Fibroblast of the aortic adventitia (primary cell): Measurements from ENCODE around the gene IL15RA. TPM values are rescaled to one million over a fixed set of nuclear protein-coding genes. Genes with fewer than 3 reads are reported as not detected.

Experiments
- DNase-seq: peaks from one replicate; pipeline ENCODE4 v3.0.0-alpha.2; 2010; ENCODE audit warnings: low read depth
- H3K4me3 ChIP-seq: 2 replicates; pipeline ENCODE4 v1.5.1; 2011; ENCODE audit warnings: low read depth, mild to moderate bottlenecking, control low read depth, low read length, moderate library complexity
- total RNA-seq: library from RNA; depleted of rRNA; stranded (reverse); fragments of >200 nt; gene quantifications from 2 replicates; pipeline ENCODE4 v1.2.3, GENCODE V29; 2012; ENCODE audit warnings: low replicate concordance
- TF ChIP-seq, protein P1 (sequence below): IDR thresholded peaks from 2 replicates; pipeline ENCODE4 v1.5.1; 2011; ENCODE audit warnings: mild to moderate bottlenecking, low read length, control low read depth, inconsistent platforms; ENCODE audit not compliant: insufficient read depth

The IL15RA gene
- total RNA-seq, 1 donor = 5.7 TPM

DNA sequence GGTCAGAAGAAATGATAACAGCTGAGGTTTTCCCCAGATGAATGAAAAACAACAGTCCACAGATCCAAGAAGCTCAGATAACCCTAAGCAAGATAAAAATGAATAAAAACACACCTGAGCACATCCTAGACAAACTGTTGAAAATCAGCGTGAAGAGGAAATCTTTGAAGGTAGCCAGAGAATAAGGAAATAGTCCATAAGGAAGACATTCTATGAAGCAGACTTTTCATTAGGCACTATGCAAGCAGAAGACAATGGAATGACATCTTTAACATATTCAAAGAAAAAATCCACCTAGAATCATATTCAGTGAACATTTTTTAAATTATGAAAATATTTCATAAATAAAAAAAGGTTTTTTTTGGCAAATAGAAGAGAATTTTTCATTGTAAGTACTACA lies 15.1 kb upstream of the IL15RA start:
- no peak for DNase-seq
- TF ChIP-seq, protein P1, sequence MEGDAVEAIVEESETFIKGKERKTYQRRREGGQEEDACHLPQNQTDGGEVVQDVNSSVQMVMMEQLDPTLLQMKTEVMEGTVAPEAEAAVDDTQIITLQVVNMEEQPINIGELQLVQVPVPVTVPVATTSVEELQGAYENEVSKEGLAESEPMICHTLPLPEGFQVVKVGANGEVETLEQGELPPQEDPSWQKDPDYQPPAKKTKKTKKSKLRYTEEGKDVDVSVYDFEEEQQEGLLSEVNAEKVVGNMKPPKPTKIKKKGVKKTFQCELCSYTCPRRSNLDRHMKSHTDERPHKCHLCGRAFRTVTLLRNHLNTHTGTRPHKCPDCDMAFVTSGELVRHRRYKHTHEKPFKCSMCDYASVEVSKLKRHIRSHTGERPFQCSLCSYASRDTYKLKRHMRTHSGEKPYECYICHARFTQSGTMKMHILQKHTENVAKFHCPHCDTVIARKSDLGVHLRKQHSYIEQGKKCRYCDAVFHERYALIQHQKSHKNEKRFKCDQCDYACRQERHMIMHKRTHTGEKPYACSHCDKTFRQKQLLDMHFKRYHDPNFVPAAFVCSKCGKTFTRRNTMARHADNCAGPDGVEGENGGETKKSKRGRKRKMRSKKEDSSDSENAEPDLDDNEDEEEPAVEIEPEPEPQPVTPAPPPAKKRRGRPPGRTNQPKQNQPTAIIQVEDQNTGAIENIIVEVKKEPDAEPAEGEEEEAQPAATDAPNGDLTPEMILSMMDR = no peak
- H3K4me3 ChIP-seq = no peak overlapping the region

DNA sequence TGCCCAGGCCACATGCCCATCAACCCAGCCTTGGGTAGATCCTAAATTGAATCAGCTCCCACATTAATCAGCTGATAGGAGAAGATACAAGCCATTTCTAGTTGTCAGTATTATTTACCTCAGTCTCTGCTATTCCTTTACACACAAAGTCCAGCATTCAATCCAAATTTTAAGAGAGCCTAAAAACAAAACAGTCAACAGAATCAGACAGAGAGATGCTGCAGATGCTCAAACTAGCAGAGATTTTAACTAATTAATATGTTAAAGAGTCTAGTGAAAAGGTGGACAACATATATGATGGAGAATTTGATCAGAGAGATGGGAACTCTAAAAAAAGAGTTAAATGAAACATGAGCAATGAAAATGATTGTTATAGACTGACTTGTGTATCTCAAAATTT lies 14.4 kb upstream of the IL15RA start:
- H3K4me3 ChIP-seq = no peak overlapping the region
- TF ChIP-seq, protein P1 = no peak
- no peak for DNase-seq

DNA sequence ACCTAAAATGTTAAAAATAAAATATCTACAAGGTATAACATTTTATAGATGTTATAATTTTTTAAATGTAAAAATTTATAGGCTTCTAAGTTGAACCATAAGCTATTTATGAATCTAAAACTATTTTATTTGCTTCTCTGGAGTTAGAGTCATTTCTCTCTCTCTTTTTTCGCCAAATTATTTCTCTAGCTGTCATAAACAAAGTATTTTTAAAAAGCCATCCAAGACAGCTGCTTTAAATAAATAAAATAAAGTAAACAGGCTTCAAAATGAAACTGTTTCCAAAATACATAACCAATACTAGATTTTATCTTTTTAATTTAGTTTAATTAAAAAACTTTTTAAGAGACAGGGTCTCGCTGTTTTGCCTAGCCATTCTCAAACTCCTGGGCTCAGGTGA lies 12.4 kb upstream of the IL15RA start:
- DNase-seq = no peak
- TF ChIP-seq, protein P1 = no peak

DNA sequence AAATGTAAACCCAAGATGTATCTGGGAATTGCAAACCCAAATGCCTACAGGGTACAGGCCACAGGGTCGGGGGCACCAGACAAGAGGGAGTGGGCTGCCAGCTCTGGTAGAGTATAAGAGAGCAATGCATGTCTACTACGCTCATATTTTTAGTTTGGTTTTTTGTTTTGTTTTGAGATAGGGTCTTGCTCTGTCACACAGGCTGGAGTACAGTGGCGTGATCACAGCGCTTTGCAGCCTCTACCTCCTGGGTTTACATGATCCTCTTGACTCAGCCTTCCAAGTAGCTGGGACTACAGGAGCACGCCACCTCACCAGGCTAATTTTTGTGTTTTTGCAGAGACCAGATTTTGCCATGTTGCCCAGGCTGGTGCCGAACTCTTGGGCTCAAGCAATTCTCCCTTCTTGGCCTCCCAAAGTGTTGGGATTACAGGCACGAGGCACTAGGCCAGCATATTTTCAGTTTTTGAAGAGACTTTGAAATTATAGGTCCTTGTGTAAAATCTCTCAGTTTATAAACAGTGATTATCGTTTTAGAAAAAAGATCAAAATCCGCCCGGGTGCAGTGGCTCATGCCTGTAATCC lies 11.1 kb upstream of the IL15RA start:
- TF ChIP-seq, protein P1 = no peak
- no peak overlapping the region for H3K4me3 ChIP-seq
- DNase-seq = no peak

More for the DNA sequence above, 12.4 kb upstream of the IL15RA start:
- no peak overlapping the region for H3K4me3 ChIP-seq

- TF ChIP-seq, protein P1 = no peak
- H3K4me3 ChIP-seq = no peak overlapping the region
- no peak for DNase-seq
These were observed 10.4 kb upstream of the IL15RA start for GRCh38 chr10:5987747-5988146.

GRCh38 chr10:5985029-5985428 lies 7.7 kb upstream of the IL15RA start:
- no peak for DNase-seq
- TF ChIP-seq, protein P1 = no peak
- no peak overlapping the region for H3K4me3 ChIP-seq

DNA sequence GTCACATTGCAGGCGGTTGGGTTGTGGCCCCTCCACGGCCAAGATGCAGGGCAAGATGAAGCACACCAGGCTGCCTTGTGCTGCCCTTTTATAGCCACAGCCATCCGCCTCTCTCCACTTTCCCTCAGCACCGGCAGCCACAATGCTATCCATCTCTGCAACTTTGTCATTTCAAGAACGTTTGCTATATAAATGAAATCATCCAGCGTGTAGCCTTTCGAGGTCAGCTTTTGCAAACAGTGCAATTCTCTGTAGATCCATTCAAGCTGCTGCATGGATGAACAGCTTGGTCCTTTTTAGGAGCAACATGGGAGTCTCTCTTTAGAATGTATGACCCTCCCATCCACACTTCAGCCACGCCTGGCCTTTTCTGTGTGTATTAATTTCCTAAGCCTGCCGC lies 6.4 kb upstream of the IL15RA start:
- TF ChIP-seq, protein P1 = no peak
- no peak for DNase-seq
- no peak overlapping the region for H3K4me3 ChIP-seq
